Transverse colon (tissue), 4 donors: ENCODE measurements around the gene SFXN5.

ENCODE experiments used
- POLR2A ChIP-seq: fragments of 450-650 bp; IDR thresholded peaks from one replicate; pipeline ENCODE4 v1.6.1; 2016; ENCODE audit warnings: antibody characterized with exemption, mild to moderate bottlenecking, moderate library complexity
- POLR2AphosphoS5 ChIP-seq, 3 donors: sonication (generic); formaldehyde crosslinking; IDR thresholded peaks; one replicate each; pipeline ENCODE4 v1.6.1; 2016; ENCODE audit warnings: antibody characterized with exemption in 3 of 3
- TF ChIP-seq, protein P1 (sequence below), 5 experiments: fragments of 200-600 bp in 3 of 5; fragments of 450-650 bp in 2 of 5; sonication (generic) in 3 of 5; IDR thresholded peaks; 1 replicate in 2 of 5; 2 replicates in 3 of 5; pipeline ENCODE4 v1.5.1; 2016 to 2017; ENCODE audit warnings: antibody characterized with exemption in 5 of 5, inconsistent platforms in 3 of 5, mild to moderate bottlenecking in 2 of 5, moderate library complexity in 1 of 5

GRCh38 chr2:72944804-72945449 lies 126.6 kb downstream of the SFXN5 start:
- no peak for TF ChIP-seq POLR2A
- no peak for TF ChIP-seq POLR2AphosphoS5 (IDR thresholded peaks at IDR 0.05)
- TF ChIP-seq, protein P1, sequence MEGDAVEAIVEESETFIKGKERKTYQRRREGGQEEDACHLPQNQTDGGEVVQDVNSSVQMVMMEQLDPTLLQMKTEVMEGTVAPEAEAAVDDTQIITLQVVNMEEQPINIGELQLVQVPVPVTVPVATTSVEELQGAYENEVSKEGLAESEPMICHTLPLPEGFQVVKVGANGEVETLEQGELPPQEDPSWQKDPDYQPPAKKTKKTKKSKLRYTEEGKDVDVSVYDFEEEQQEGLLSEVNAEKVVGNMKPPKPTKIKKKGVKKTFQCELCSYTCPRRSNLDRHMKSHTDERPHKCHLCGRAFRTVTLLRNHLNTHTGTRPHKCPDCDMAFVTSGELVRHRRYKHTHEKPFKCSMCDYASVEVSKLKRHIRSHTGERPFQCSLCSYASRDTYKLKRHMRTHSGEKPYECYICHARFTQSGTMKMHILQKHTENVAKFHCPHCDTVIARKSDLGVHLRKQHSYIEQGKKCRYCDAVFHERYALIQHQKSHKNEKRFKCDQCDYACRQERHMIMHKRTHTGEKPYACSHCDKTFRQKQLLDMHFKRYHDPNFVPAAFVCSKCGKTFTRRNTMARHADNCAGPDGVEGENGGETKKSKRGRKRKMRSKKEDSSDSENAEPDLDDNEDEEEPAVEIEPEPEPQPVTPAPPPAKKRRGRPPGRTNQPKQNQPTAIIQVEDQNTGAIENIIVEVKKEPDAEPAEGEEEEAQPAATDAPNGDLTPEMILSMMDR (IDR thresholded peaks at IDR 0.05): no peak
